ENCODE measurements around the gene KIRREL1.

DNA sequence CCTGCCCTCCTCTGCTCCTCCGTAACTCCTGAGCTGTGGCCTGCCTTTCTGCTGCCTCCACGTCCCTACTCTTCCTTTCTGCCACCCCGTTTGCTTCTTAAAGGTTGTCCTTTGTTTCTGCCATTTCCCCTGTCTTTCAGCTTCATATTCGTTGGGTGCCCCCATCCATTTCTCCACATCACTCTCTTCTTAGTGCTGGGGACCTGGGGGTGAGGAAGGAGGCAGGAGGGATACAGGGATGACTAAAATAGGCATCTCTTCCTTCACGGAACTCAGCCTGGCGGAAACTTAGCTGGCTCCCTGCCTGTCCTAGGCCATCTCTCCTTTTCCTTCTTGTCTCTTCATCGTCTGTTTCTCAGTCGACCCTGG is 120.3 kb downstream of the KIRREL1 start:
- TF ChIP-seq, protein P1, sequence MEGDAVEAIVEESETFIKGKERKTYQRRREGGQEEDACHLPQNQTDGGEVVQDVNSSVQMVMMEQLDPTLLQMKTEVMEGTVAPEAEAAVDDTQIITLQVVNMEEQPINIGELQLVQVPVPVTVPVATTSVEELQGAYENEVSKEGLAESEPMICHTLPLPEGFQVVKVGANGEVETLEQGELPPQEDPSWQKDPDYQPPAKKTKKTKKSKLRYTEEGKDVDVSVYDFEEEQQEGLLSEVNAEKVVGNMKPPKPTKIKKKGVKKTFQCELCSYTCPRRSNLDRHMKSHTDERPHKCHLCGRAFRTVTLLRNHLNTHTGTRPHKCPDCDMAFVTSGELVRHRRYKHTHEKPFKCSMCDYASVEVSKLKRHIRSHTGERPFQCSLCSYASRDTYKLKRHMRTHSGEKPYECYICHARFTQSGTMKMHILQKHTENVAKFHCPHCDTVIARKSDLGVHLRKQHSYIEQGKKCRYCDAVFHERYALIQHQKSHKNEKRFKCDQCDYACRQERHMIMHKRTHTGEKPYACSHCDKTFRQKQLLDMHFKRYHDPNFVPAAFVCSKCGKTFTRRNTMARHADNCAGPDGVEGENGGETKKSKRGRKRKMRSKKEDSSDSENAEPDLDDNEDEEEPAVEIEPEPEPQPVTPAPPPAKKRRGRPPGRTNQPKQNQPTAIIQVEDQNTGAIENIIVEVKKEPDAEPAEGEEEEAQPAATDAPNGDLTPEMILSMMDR (IDR thresholded peaks at IDR 0.05): no peak
- TF ChIP-seq POLR2A (IDR thresholded peaks at IDR 0.05): no peak

All from lower leg skin (tissue), 3 donors.